WI38 (cell line): ENCODE data around the gene IGSF9.

ENCODE experiments used
- H3K4me3 ChIP-seq: 2 replicates; pipeline ENCODE4 v1.5.1; 2011; ENCODE audit warnings: low read depth, mild to moderate bottlenecking, control low read depth, low read length
- TF ChIP-seq, protein P1 (sequence below): IDR thresholded peaks from 2 replicates; pipeline ENCODE4 v1.5.1; 2012; ENCODE audit warnings: low read depth, mild to moderate bottlenecking, control low read depth, low read length

The IGSF9 gene

DNA sequence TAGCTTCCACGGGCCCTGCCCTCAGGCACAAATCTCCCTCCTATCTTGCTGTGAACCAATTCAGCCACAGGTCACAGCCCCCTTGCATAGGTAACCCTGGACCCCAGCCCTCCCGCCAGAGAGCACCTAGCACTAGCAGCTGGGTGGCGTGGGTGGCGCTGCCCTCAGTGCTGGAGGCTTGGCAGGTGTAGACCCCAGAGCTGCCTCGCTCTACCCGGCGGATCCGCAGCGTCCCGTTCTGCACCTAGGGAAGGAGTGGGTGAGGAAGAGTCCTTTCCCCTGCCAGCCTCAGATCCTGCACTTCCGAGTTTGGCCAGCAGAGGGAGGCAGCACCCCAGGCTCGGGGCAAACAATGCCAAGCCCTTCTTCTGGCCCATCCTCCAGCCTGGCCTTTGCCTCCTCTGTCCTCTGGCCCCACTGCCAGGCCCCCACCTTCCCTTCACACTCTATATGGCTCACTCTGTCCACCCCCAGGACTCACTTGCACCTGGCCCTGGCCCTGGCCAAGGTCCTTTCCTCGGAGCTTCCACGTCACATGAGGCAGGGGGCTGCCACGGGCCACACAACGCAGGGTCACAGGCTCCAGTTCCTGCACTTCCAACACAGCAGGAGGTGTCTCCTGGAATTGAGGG, 9.0 kb downstream of the IGSF9 start:
- TF ChIP-seq, protein P1, sequence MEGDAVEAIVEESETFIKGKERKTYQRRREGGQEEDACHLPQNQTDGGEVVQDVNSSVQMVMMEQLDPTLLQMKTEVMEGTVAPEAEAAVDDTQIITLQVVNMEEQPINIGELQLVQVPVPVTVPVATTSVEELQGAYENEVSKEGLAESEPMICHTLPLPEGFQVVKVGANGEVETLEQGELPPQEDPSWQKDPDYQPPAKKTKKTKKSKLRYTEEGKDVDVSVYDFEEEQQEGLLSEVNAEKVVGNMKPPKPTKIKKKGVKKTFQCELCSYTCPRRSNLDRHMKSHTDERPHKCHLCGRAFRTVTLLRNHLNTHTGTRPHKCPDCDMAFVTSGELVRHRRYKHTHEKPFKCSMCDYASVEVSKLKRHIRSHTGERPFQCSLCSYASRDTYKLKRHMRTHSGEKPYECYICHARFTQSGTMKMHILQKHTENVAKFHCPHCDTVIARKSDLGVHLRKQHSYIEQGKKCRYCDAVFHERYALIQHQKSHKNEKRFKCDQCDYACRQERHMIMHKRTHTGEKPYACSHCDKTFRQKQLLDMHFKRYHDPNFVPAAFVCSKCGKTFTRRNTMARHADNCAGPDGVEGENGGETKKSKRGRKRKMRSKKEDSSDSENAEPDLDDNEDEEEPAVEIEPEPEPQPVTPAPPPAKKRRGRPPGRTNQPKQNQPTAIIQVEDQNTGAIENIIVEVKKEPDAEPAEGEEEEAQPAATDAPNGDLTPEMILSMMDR = peak; percentile 99
- H3K4me3 ChIP-seq = no peak overlapping the region

DNA sequence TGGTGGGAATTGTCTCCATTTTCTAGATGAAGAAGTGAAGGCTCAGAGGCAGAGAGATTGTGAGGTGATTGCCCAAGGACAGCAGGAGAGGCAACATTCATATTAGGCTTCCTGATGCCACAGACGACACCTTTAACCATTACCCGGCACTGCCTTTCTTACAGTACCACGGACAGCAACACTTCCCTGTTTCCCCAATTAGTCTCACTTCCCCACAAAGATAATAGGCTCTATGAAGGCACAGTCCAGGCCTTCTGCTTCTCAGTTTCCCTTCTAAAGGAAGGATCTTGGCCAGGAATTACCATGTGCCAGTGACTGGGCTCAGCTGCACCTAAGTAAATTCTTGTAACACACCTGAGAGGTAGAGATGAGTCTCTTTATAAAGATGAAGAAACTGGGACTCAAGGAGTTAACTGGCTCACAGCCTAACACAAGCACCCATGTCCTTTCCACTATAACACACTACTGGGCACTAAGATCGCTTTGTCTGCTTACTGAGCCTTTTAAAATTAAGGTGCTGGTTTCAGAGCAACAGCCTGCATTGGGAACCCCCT, 9.6 kb downstream of the IGSF9 start:
- TF ChIP-seq, protein P1 = no peak
- H3K4me3 ChIP-seq = no peak overlapping the region

DNA sequence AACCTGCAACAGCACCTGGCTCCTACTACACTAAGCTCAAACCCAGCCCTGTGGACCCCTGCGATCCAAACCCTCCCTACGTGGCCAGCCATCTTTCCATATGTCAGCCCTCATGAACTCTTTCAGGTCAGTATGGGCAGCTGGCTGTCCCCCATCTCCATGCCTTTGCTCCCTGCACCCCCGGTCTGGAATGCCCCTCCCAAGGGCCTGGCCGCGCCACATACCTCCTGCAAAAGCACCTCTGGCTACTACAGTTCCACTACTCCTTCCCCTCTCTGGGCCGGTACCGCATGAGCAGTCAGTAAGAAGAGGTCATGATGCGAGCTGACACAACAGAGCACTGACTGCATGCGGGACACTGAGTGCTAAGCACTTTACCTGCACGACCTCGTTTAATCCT, 10.1 kb downstream of the IGSF9 start:
- TF ChIP-seq, protein P1 = no peak
- H3K4me3 ChIP-seq = no peak overlapping the region

DNA sequence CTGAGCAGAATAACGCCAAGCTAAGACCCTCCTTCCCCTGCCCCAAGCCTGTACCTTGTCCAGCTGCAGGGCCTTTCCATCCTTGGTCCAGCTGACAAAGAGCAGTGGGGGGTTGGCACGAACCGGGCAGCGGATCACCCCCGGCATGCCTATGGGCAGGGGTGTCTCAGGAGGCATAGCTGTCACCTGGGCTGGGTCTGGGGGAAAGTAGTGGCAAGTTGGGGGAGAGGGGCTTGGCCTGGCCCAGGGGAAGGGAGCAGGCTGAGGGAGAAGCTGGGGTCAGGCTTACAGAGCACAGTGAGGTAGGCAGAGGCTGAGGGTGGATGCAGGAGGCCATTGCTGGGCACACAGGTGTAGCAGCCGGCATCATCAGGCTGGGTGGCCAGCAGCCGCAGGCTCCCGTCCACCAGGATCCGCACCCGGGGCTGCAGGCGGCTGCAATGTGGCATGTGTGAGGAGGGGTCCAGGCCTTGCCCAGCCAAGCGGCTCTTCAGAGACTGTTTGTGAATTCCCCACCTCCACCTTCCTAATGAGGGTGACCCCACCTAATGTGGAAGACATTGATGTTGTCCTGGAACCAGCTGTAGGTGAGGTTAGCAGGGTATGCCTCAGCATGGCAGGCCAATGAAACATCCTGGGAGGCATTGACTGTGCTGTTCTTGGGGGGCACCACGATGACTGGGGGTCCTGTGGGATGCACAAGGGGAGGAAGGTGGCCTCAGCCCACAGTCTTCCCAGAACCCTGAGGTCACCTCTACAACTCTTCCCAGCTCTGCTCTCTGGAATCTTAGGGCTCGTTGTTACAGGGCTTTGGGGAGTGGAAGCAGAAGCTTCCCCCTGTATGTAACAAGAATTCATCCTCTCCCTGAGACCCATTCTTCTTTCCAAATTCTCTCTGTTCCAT, 11.0 kb downstream of the IGSF9 start:
- TF ChIP-seq, protein P1 = no peak
- no peak overlapping the region for H3K4me3 ChIP-seq

DNA sequence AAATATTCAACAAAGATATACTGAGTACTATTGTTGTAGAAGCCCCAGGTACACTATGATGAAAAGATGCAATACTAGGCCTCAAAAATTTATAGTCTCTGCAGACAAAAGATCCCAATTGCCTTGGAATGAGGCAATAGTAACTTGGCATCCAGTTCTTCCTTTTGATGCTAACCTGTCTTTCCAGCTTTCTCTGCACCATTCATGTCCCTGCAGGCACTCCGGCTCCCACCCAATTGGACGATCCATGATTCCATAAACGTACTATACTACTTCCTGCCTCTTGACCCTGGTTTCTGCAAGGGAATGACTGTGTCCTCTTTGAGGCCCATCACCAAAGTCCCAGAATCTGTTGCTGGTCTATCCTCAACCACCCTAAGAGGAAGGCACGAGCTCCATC, 12.1 kb downstream of the IGSF9 start:
- TF ChIP-seq, protein P1 = no peak
- no peak overlapping the region for H3K4me3 ChIP-seq

DNA sequence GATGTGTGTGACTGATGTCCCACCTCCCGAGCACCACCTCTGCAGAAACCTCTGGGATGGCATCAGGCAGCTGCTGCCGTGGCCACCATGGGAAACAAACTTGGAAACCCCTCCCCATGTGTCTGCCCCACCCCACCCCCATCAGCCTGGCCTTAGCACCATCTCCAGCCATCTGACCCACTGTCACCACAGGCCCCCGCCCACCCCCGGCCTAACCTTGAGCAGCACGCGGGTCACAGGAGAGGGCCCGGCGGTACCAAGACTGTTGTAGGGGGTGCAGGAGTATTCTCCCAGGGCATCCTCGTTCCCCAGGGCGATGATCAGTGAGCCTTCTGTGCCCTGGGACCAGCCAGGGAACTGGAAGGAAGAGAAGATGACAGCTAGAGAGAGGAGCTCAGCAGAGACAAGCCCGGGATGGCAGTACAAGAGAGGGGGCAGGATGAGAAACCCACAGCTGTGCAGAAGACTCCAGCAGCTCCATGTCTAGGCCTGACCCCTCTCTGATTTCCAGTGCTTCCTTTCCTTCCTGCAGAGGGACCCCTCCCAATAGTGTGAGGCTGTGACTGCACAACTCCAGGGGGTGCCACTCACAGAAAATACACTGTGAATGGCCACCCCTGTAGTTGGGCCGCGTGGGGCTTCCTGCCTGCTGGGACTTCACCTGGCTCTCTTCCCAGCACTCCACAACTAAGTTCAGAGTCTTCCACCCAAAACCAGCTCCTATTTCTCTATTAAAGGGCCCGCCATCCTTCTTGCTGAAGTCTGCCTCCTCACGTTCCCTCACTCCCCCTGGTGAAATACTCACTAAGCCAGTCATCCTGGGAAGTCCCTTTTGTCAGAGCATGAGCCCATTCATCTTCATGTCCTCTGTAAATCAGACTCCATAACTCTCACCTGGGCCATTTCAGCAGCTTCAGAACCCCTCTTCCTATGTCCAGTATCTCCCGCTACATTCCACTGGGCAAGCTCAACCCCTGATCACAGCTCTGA, 12.8 kb downstream of the IGSF9 start:
- TF ChIP-seq, protein P1 = no peak
- H3K4me3 ChIP-seq = no peak overlapping the region
